ENCODE measurements around the gene TMEM11. TPM values are rescaled to one million over a fixed set of nuclear protein-coding genes. Genes with fewer than 3 reads are reported as not detected.
A peak's percentile ranks its signal among the peaks of the same experiment; 100 is the strongest.

The TMEM11 gene
- total and polyA plus RNA-seq, 2 donors (not counting 1 experiment from before 2014, with no cell fraction given), result 21.4 to 25.3 TPM

GRCh38 chr17:21170809-21171208 is 43.2 kb downstream of the TMEM11 start:
- DNase-seq (no peak), ATAC-seq (ENCODE audit: low read depth) (no peak)
- Histone ChIP-seq H3K9ac (ENCODE audit: low read length) (no peak overlapping the region), H3K36me3 (replicated peaks in 1 of 2; ENCODE audit: control extremely low read depth in 1 of 2, control insufficient read depth in 1 of 2, extremely low read depth in 1 of 2, insufficient read depth in 2 of 2, low read length in 1 of 2) (peaks cover 0 to 19% of the 10 kb centered on the region in 2 experiments), H4K20me1 (ENCODE audit: control insufficient read depth, insufficient read depth, low read length, poor library complexity, severe bottlenecking) (peaks cover 9% of the 10 kb centered on the region), H3K4me3 (ENCODE audit: control extremely low read depth in 1 of 5, extremely low read depth in 1 of 5, insufficient read depth in 1 of 5, low read depth in 2 of 5, low read length in 4 of 5) (no peak overlapping the region), H3K4me1 (ENCODE audit: control insufficient read depth in 2 of 2, insufficient read depth in 2 of 2, low read length in 2 of 2) (peaks cover 7 to 9% of the 10 kb centered on the region in 2 donors), H2AFZ (ENCODE audit: insufficient read depth, low read depth, low read length, poor library complexity, severe bottlenecking) (no peak overlapping the region), H3K9me3 (ENCODE audit: control extremely low read depth in 1 of 3, control insufficient read depth in 2 of 3, insufficient read depth in 1 of 3, low read length in 2 of 3) (no peaks in the 10 kb centered on the region), H3K4me2 (replicated peaks; ENCODE audit: low read depth, low read length, poor library complexity, severe bottlenecking) (peak overlapping the region; percentile 20), H3K27ac (ENCODE audit: low read length in 2 of 2) (no peak overlapping the region), H3K27me3 (replicated peaks in 1 of 4; ENCODE audit: control extremely low read depth in 1 of 4, control insufficient read depth in 3 of 4, insufficient read depth in 4 of 4, low read length in 3 of 4) (no peaks in the 10 kb centered on the region), H3K79me2 (ENCODE audit: control insufficient read depth, insufficient read depth, low read length) (peaks cover 4% of the 10 kb centered on the region)
- Mint-ChIP-seq H3K4me1 (peaks cover 21% of the 10 kb centered on the region), H3K27me3 (no peaks in the 10 kb centered on the region), H3K4me3 (no peak overlapping the region), H3K27ac (no peak overlapping the region), H3K9me3 (ENCODE audit: insufficient read depth) (no peaks in the 10 kb centered on the region)
- WGBS (ENCODE audit: insufficient coverage), result 87% methylated on average over 2 of the region's 7 CpGs
- intact Hi-C loops (cut with micrococcal nuclease), result no loop called here
- ChIA-PET POLR2A (no interaction called here), CTCF (interaction anchor here (1.1 kb wide), 1 partner anchor 51 kb away, joined by 4 read pairs; no protein-coding TSS in a partner anchor)
- no peak for TF ChIP-seq EZH2 (IDR thresholded peaks at IDR 0.05; ENCODE audit: borderline replicate concordance, insufficient read depth, low read depth, low read length, poor library complexity, severe bottlenecking)
- TF ChIP-seq, protein P1, sequence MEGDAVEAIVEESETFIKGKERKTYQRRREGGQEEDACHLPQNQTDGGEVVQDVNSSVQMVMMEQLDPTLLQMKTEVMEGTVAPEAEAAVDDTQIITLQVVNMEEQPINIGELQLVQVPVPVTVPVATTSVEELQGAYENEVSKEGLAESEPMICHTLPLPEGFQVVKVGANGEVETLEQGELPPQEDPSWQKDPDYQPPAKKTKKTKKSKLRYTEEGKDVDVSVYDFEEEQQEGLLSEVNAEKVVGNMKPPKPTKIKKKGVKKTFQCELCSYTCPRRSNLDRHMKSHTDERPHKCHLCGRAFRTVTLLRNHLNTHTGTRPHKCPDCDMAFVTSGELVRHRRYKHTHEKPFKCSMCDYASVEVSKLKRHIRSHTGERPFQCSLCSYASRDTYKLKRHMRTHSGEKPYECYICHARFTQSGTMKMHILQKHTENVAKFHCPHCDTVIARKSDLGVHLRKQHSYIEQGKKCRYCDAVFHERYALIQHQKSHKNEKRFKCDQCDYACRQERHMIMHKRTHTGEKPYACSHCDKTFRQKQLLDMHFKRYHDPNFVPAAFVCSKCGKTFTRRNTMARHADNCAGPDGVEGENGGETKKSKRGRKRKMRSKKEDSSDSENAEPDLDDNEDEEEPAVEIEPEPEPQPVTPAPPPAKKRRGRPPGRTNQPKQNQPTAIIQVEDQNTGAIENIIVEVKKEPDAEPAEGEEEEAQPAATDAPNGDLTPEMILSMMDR (IDR thresholded peaks at IDR 0.05), result no peak

GRCh38 chr17:21169496-21169895 is 44.5 kb downstream of the TMEM11 start:
- Mint-ChIP-seq H3K9me3 (ENCODE audit: insufficient read depth) (no peaks in the 10 kb centered on the region), H3K4me3 (no peak overlapping the region), H3K27me3 (no peaks in the 10 kb centered on the region), H3K27ac (no peak overlapping the region), H3K4me1 (peaks cover 21% of the 10 kb centered on the region)
- intact Hi-C loops (cut with micrococcal nuclease), result no loop called here
- Histone ChIP-seq H3K9ac (ENCODE audit: low read length) (no peak overlapping the region), H2AFZ (ENCODE audit: insufficient read depth, low read depth, low read length, poor library complexity, severe bottlenecking) (no peak overlapping the region), H3K4me1 (ENCODE audit: control insufficient read depth in 2 of 2, insufficient read depth in 2 of 2, low read length in 2 of 2) (peaks cover 7 to 9% of the 10 kb centered on the region in 2 donors), H3K27me3 (replicated peaks in 1 of 4; ENCODE audit: control extremely low read depth in 1 of 4, control insufficient read depth in 3 of 4, insufficient read depth in 4 of 4, low read length in 3 of 4) (no peaks in the 10 kb centered on the region), H3K36me3 (replicated peaks in 1 of 2; ENCODE audit: control extremely low read depth in 1 of 2, control insufficient read depth in 1 of 2, extremely low read depth in 1 of 2, insufficient read depth in 2 of 2, low read length in 1 of 2) (peaks cover 0 to 14% of the 10 kb centered on the region in 2 experiments), H3K79me2 (ENCODE audit: control insufficient read depth, insufficient read depth, low read length) (peaks cover 9% of the 10 kb centered on the region), H3K4me2 (replicated peaks; ENCODE audit: low read depth, low read length, poor library complexity, severe bottlenecking) (no peak overlapping the region), H4K20me1 (ENCODE audit: control insufficient read depth, insufficient read depth, low read length, poor library complexity, severe bottlenecking) (peaks cover 9% of the 10 kb centered on the region), H3K9me3 (ENCODE audit: control extremely low read depth in 1 of 3, control insufficient read depth in 2 of 3, insufficient read depth in 1 of 3, low read length in 2 of 3) (no peaks in the 10 kb centered on the region), H3K4me3 (ENCODE audit: control extremely low read depth in 1 of 5, extremely low read depth in 1 of 5, insufficient read depth in 1 of 5, low read depth in 2 of 5, low read length in 4 of 5) (no peak overlapping the region), H3K27ac (ENCODE audit: low read length in 2 of 2) (no peak overlapping the region)
- DNase-seq (no peak), ATAC-seq (ENCODE audit: low read depth) (no peak)
- CTCF ChIA-PET, result no interaction called here
- 100% methylated on average over 6 of the region's 7 CpGs for WGBS (ENCODE audit: insufficient coverage)
- POLR2A ChIA-PET, result no interaction called here
- TF ChIP-seq, protein P1 (IDR thresholded peaks at IDR 0.05), result no peak
- TF ChIP-seq EZH2 (IDR thresholded peaks at IDR 0.05; ENCODE audit: borderline replicate concordance, insufficient read depth, low read depth, low read length, poor library complexity, severe bottlenecking), result no peak
